DMS 273 (cell line): Measurements from ENCODE around the gene ALKBH8.
"Not testable (repeated sequence)": the region's sequence is repeated elsewhere in the genome, so short reads cannot be mapped to it uniquely, and the experiment has no call there.

ENCODE experiments used
- DNase-seq: peaks from one replicate; lab custom pipeline; 2025; ENCODE audit not compliant: unreplicated experiment; lab: John Stamatoyannopoulos, UW

Gene ALKBH8

GRCh38 chr11:107508201-107508857 lies 57.2 kb downstream of the ALKBH8 start:
- DNase-seq: no peak

GRCh38 chr11:107505647-107506225 lies 59.8 kb downstream of the ALKBH8 start:
- DNase-seq: no peak

DNA sequence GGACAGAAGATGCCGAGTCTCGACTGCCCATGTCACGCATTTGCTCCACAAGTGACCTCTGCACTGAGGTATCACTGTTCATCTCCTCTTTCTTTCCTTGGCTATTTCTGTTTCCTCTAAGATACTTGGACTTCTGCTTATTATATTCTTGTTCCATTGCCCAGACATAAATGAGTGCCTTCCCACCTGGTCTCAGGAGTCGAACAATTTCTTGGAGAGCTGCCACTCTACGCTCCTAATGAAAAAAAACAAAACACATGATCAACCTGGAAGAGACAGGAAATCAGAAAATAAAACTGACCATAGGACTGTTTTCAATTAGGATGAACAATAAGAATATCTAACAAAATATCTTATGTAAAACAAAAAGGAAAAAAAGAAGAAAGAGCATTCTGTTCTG lies 60.6 kb downstream of the ALKBH8 start:
- DNase-seq: no peak

DNA sequence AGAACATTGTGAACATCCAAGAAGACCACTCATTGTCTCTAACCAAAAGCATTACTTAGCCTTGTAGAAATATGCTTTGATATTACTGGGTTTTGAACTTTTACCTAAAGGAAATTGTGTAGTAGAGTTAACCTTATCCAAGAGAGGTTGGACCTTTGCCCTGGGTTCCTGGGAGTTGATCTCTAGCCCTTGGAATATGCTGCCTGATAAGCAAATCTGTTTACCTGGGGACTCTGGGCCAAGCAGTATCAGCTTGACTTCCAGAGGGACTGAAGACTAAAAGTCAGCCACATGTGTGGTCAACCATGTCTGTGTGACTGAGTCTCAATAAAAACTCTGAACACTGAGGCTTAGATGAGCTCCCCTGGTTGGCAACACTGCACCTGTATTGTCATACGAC lies 63.8 kb downstream of the ALKBH8 start:
- DNase-seq: no peak

GRCh38 chr11:107497371-107497770 lies 68.2 kb downstream of the ALKBH8 start:
- DNase-seq: not testable (repeated sequence)

DNA sequence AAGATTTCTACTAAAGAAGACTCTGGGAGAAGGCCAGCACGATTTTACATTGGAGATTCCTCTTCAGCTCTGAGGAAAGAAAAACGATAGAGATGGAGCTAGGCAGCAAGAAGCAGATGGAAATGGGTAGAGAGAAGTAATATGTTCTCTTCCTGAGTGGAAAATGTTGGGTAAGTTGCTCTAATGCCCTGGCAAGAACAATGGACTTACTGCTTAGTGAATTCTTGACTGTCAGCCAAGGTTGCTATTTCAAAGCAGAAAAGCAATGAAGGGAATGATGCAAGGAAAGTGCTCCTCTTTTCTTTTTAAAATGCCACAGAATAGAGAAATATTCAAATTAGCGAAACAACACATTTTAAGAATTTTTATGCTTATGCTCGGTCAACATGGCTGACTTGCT lies 69.5 kb downstream of the ALKBH8 start:
- DNase-seq: no peak

- no peak for DNase-seq
Observed at GRCh38 chr11:107494055-107494454, 71.5 kb downstream of the ALKBH8 start.

GRCh38 chr11:107493117-107493516 lies 72.4 kb downstream of the ALKBH8 start:
- DNase-seq: no peak

DNA sequence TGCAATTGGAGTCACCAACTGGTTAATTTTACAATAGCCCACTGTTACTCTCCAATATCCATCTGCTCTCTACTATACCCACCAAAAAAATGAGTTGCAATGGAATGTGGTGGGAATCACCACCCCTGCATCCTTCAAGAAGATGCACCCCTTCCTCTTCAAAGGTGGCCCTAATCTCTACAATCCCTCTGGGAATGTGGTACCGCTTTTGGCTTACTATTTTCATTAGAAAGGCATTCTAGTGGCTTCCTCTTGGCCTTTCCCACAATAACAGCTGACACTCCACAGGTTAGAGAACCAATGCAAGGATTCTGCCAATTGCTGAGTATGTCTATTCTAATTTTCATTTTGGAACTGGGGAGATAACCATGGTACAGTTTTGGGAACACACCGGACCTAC lies 74.7 kb downstream of the ALKBH8 start:
- DNase-seq: no peak

DNA sequence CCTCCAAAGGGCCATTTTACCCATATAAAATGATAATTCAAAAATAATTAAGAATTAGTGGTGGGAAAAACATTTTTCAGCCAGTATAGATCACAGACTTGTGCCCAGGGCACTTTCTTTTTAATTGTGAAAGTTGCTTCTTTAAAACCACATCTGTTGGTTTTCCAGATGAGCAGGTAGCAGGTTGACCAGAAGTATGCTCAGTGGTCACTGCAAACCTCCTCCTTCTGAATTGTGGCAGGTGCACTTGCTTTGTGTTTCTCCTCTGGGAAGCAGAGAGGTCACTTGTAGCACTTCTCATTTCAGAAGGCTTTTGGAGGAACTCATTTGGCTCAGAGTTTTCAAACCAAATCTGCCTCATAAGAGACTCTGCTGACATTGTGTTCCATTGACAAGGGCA lies 83.3 kb downstream of the ALKBH8 start:
- DNase-seq: no peak

GRCh38 chr11:107478922-107479321 lies 86.6 kb downstream of the ALKBH8 start:
- no peak for DNase-seq

- no peak for DNase-seq
Observed at GRCh38 chr11:107477820-107478219, 87.7 kb downstream of the ALKBH8 start.

DNA sequence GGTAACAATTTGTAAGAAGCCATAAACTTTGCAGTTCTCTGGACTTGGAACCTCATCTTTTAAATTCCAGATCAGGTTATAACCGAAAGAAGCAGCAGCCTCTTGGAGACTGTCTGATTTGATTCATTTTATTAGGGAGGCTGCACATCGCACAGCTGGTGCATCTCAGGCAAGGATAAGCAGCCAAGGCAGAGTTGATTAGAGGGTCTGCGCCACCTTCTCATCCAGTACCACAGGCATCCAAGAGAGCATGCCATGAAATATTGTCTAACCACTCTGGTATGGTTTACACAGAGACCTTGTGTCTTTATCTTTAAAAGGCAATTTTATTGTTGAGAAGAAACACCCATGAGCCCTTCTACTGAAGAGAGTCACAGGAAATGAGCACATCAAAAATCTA lies 91.7 kb downstream of the ALKBH8 start:
- DNase-seq: no peak

DNA sequence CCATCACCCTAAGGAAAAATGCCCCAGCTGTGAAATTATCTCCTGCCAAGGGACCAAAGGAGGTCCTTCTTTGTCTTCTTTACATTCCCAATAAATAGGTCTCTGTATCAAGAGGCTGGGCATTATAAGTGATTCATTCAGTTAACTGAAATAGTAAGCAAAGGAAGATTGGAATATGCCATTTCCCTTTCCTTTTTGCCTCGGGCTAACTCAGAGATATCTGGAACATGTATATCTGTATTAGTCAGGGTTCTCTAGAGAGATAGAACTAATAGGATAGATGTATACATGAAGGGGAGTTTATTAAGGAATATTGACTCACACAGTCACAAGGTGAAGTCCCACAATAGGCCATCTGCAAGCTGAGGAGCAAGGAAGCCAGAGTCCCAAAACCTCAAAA lies 92.6 kb downstream of the ALKBH8 start:
- no peak for DNase-seq

GRCh38 chr11:107468596-107468995 lies 96.9 kb downstream of the ALKBH8 start:
- peak; percentile 77 for DNase-seq

- DNase-seq: no peak
Observed at GRCh38 chr11:107467696-107468095, 97.8 kb downstream of the ALKBH8 start.

GRCh38 chr11:107466275-107466866 lies 99.2 kb downstream of the ALKBH8 start:
- not testable (repeated sequence) for DNase-seq

GRCh38 chr11:107457558-107458271 lies 107.8 kb downstream of the ALKBH8 start, which contains the start of gene CWF19L2:
Gene CWF19L2, minus strand, starts transcription at chr11:107457825. Its CDS starts 9 bp downstream, at chr11:107457816.
- peak; percentile 96 for DNase-seq

- peak; percentile 15 for DNase-seq
Observed at GRCh38 chr11:107457205-107457557, 108.4 kb downstream of the ALKBH8 start.

DNA sequence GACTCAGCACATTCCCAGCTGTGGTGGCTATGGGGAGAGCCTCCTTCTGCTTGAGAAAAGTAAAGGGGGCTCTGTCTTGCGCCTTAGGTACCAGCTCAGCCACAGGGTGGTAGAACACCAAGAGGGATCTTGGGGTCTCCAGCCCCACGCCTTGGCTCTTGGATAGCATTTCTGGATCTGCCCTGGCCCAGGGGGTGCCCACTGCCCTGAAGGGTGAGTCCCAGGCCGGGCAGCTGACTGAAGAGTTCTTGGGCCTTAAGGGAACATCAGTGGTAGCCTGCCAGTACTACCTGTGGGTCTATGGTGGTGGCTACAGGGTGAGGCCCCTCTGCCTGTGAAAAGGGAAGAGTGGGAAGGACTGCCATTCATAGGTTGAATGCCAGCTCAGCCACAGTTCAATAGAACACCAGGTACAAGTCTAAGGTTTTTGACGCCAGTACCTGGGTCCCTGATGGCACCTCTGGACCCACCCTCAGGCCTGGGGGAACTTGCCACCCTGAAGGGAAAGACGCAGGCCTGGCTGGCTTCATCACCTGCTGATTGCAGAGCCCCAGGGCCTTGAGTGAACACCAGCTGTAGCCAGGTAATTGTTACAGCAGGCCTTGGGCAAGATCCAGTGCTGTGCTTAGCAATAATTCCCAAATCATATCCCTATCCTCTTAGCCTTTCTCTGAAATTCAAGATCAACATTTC lies 111.8 kb downstream of the ALKBH8 start:
- no peak for DNase-seq
